Breast epithelium (tissue), 3 donors: ENCODE measurements around the gene AFG1L.

Experiments
- POLR2AphosphoS5 ChIP-seq, 3 donors: sonication (generic); formaldehyde crosslinking; IDR thresholded peaks; one replicate each; pipeline ENCODE4 v1.6.1; 2017; ENCODE audit warnings: antibody characterized with exemption in 3 of 3
- TF ChIP-seq, protein P1 (sequence below), 3 donors: fragments of 450-650 bp; IDR thresholded peaks; one replicate each; pipeline ENCODE4 v1.5.1; 2016 to 2017; ENCODE audit warnings: antibody characterized with exemption in 3 of 3, mild to moderate bottlenecking in 3 of 3, moderate library complexity in 3 of 3

- TF ChIP-seq POLR2AphosphoS5 (IDR thresholded peaks at IDR 0.05), result no peak
- TF ChIP-seq, protein P1, sequence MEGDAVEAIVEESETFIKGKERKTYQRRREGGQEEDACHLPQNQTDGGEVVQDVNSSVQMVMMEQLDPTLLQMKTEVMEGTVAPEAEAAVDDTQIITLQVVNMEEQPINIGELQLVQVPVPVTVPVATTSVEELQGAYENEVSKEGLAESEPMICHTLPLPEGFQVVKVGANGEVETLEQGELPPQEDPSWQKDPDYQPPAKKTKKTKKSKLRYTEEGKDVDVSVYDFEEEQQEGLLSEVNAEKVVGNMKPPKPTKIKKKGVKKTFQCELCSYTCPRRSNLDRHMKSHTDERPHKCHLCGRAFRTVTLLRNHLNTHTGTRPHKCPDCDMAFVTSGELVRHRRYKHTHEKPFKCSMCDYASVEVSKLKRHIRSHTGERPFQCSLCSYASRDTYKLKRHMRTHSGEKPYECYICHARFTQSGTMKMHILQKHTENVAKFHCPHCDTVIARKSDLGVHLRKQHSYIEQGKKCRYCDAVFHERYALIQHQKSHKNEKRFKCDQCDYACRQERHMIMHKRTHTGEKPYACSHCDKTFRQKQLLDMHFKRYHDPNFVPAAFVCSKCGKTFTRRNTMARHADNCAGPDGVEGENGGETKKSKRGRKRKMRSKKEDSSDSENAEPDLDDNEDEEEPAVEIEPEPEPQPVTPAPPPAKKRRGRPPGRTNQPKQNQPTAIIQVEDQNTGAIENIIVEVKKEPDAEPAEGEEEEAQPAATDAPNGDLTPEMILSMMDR (IDR thresholded peaks at IDR 0.05), result no peak
Measured at GRCh38 chr6:108502832-108503231, 208.0 kb downstream of the AFG1L start.
